ENCODE data around the gene CDC20B.

The CDC20B gene

GRCh38 chr5:55071413-55071812 lies 101.6 kb downstream of the CDC20B start:
- Histone ChIP-seq H3K27ac (no peak overlapping the region), H3K4me3 (ENCODE audit: low read depth in 1 of 2, low read length in 1 of 2) (no peak overlapping the region), H3K36me3 (no peaks in the 10 kb centered on the region), H3K9me3 (no peaks in the 10 kb centered on the region), H3K4me1 (ENCODE audit: control insufficient read depth in 1 of 2, insufficient read depth in 1 of 2, low read depth in 1 of 2, low read length in 1 of 2) (no peaks in the 10 kb centered on the region), H3K27me3 (no peaks in the 10 kb centered on the region)
- TF ChIP-seq, protein P1, sequence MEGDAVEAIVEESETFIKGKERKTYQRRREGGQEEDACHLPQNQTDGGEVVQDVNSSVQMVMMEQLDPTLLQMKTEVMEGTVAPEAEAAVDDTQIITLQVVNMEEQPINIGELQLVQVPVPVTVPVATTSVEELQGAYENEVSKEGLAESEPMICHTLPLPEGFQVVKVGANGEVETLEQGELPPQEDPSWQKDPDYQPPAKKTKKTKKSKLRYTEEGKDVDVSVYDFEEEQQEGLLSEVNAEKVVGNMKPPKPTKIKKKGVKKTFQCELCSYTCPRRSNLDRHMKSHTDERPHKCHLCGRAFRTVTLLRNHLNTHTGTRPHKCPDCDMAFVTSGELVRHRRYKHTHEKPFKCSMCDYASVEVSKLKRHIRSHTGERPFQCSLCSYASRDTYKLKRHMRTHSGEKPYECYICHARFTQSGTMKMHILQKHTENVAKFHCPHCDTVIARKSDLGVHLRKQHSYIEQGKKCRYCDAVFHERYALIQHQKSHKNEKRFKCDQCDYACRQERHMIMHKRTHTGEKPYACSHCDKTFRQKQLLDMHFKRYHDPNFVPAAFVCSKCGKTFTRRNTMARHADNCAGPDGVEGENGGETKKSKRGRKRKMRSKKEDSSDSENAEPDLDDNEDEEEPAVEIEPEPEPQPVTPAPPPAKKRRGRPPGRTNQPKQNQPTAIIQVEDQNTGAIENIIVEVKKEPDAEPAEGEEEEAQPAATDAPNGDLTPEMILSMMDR (IDR thresholded peaks at IDR 0.05) = no peak

- TF ChIP-seq, protein P1 (IDR thresholded peaks at IDR 0.05) = no peak
These were observed 102.0 kb downstream of the CDC20B start for GRCh38 chr5:55070968-55071367.

DNA sequence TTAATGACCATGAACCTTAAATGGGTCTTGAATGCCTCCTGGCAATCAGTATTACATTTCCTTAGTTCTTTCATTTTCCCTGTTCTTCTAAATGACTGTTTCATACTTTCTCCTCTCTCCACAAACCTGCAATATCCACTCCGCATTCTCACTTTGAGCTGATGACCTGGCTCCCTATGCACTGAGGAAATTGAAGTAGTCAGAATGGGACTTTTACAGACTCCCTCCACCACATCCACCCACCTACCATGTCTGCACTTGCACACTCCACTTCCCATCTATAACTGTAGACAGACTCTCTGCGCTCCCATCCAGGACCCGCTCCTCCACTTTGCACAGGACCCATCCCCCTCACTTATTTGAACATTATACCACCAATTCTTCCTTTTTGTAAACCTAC lies 106.7 kb downstream of the CDC20B start:
- H3K27me3 ChIP-seq = no peaks in the 10 kb centered on the region
- TF ChIP-seq, protein P1 (IDR thresholded peaks at IDR 0.05) = no peak
- no peaks in the 10 kb centered on the region for H3K36me3 ChIP-seq
- no peak overlapping the region for H3K27ac ChIP-seq
- H3K9me3 ChIP-seq = no peaks in the 10 kb centered on the region
- H3K4me1 ChIP-seq (ENCODE audit: control insufficient read depth in 1 of 2, insufficient read depth in 1 of 2, low read depth in 1 of 2, low read length in 1 of 2) = no peaks in the 10 kb centered on the region
- H3K4me3 ChIP-seq (ENCODE audit: low read depth in 1 of 2, low read length in 1 of 2) = no peak overlapping the region

More at GRCh38 chr5:55070968-55071367, 102.0 kb downstream of the CDC20B start:
- Histone ChIP-seq H3K27ac (no peak overlapping the region), H3K36me3 (no peaks in the 10 kb centered on the region), H3K4me3 (ENCODE audit: low read depth in 1 of 2, low read length in 1 of 2) (no peak overlapping the region), H3K27me3 (no peaks in the 10 kb centered on the region), H3K4me1 (ENCODE audit: control insufficient read depth in 1 of 2, insufficient read depth in 1 of 2, low read depth in 1 of 2, low read length in 1 of 2) (no peaks in the 10 kb centered on the region), H3K9me3 (no peaks in the 10 kb centered on the region)

DNA sequence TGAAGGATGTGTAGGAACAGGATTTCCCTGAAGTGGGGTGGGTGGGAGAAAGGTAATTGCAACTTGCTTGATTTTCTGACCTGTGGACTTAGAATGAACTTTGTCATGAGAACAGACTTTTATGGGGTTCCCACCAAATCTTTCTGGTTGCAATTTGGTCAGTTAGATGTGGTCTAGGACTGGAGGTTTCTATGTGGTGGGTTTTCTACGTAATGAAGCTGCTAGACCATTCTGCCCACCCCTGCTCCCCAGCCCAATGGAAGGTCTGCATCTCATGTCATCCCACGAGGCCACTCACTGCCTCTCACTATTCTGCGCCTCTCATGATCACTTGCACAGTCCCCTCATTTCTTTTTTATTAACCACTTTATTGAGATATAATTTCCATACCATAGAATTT lies 108.5 kb downstream of the CDC20B start:
- Histone ChIP-seq H3K27ac (no peak overlapping the region), H3K27me3 (no peaks in the 10 kb centered on the region)
- TF ChIP-seq, protein P1 (IDR thresholded peaks at IDR 0.05) = no peak

DNA sequence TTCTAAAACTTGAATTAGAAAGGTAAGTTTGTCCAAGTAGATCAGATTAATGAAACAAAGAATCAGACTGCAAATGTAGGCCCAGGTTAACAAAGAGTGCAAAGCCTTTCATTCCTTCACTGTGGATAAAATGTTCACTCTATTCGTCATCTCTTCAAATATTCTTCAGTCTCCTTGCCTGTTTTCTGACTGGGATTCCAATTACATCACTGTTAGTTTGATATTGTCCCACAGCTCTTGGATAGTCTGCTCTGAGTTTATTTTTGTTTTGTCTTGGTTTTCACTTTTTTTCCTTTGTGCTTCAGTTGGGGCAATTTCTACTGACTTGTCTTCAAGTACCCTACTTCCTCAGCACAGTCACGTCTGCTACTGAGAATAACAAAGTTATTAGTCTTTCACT lies 109.1 kb downstream of the CDC20B start:
- H3K36me3 ChIP-seq = no peaks in the 10 kb centered on the region
- no peaks in the 10 kb centered on the region for H3K9me3 ChIP-seq
- TF ChIP-seq, protein P1 (IDR thresholded peaks at IDR 0.05) = no peak
- H3K4me3 ChIP-seq (ENCODE audit: low read depth in 1 of 2, low read length in 1 of 2) = no peak overlapping the region
- no peaks in the 10 kb centered on the region for H3K27me3 ChIP-seq
- H3K27ac ChIP-seq = no peak overlapping the region
- no peaks in the 10 kb centered on the region for H3K4me1 ChIP-seq (ENCODE audit: control insufficient read depth in 1 of 2, insufficient read depth in 1 of 2, low read depth in 1 of 2, low read length in 1 of 2)

More for the DNA sequence above, 108.5 kb downstream of the CDC20B start:
- Histone ChIP-seq H3K4me1 (ENCODE audit: control insufficient read depth in 1 of 2, insufficient read depth in 1 of 2, low read depth in 1 of 2, low read length in 1 of 2) (no peaks in the 10 kb centered on the region), H3K36me3 (no peaks in the 10 kb centered on the region), H3K9me3 (no peaks in the 10 kb centered on the region), H3K4me3 (ENCODE audit: low read depth in 1 of 2, low read length in 1 of 2) (no peak overlapping the region)

All from neutrophil (primary cell).